ENCODE data around the gene PRKCH.

GRCh38 chr14:61482348-61483206 is 161.2 kb downstream of the PRKCH start:
- TF ChIP-seq CTCF (IDR thresholded peaks at IDR 0.05) (no peak), SIN3A (IDR thresholded peaks at IDR 0.05; ENCODE audit: borderline replicate concordance, insufficient read depth, low read depth, low read length) (no peak)

Data from Panc1 (cell line).